Loucy (cell line): Measurements from ENCODE around the gene ANKDD1A.

Experiments
- H2AFZ ChIP-seq: fragments of 200-600 bp; sonication (generic); 2 replicates; pipeline ENCODE4 v1.6.0; 2016; ENCODE audit warnings: antibody characterized with exemption, mild to moderate bottlenecking, low read length, moderate library complexity
- H3F3A ChIP-seq: fragments of 200-600 bp; 2 replicates; pipeline ENCODE4 v1.6.0; 2016; ENCODE audit warnings: antibody characterized with exemption, low read depth, mild to moderate bottlenecking
- H3K27me3 ChIP-seq: fragments of 200-600 bp; sonication (generic); 2 replicates; pipeline ENCODE4 v1.6.1; 2014; ENCODE audit warnings: low read length, mild to moderate bottlenecking; ENCODE audit not compliant: insufficient read depth, poor library complexity, severe bottlenecking
- H3K36me3 ChIP-seq: fragments of 200-600 bp; sonication (generic); 2 replicates; pipeline ENCODE4 v1.6.1; 2016; ENCODE audit warnings: low read length; ENCODE audit not compliant: insufficient read depth
- H3K4me1 ChIP-seq: fragments of 200-600 bp; sonication (generic); 2 replicates; pipeline ENCODE4 v1.5.1; 2014; ENCODE audit warnings: low read length, mild to moderate bottlenecking; ENCODE audit not compliant: insufficient read depth, poor library complexity, severe bottlenecking
- H3K4me2 ChIP-seq: fragments of 200-600 bp; sonication (generic); 2 replicates; pipeline ENCODE4 v1.6.0; 2014; ENCODE audit warnings: antibody characterized with exemption, low read length, low read depth, mild to moderate bottlenecking; ENCODE audit not compliant: poor library complexity, severe bottlenecking
- H3K4me3 ChIP-seq: fragments of 200-600 bp; sonication (generic); 2 replicates; pipeline ENCODE4 v1.5.1; 2014; ENCODE audit warnings: low read length, mild to moderate bottlenecking, mixed read lengths; ENCODE audit not compliant: poor library complexity, severe bottlenecking
- H3K79me2 ChIP-seq: fragments of 200-600 bp; sonication (generic); 2 replicates; pipeline ENCODE4 v1.6.1; 2014; ENCODE audit warnings: low read length; ENCODE audit not compliant: insufficient read depth
- H3K9ac ChIP-seq: fragments of 200-600 bp; sonication (generic); 2 replicates; pipeline ENCODE4 v1.6.0; 2014; ENCODE audit warnings: mild to moderate bottlenecking, low read depth, low read length, moderate library complexity; ENCODE audit not compliant: poor library complexity, severe bottlenecking
- H3K9me2 ChIP-seq: fragments of 200-600 bp; sonication (generic); replicated peaks from 2 replicates; pipeline ENCODE4 v1.6.1; 2016; ENCODE audit warnings: low read depth, low read length, mixed read lengths
- H3K9me3 ChIP-seq: fragments of 200-600 bp; sonication (generic); 2 replicates; pipeline ENCODE4 v1.6.1; 2014; ENCODE audit warnings: mild to moderate bottlenecking, antibody characterized with exemption, low read length, low read depth; ENCODE audit not compliant: insufficient read depth
- H4K20me1 ChIP-seq: fragments of 200-600 bp; sonication (generic); 2 replicates; pipeline ENCODE4 v1.6.0; 2014; ENCODE audit warnings: antibody characterized with exemption, low read length, mild to moderate bottlenecking; ENCODE audit not compliant: insufficient read depth, poor library complexity, severe bottlenecking
- CTCF ChIP-seq: fragments of 200-600 bp; sonication (generic); conservative IDR thresholded peaks from 2 replicates; pipeline ENCODE4 v1.5.1; 2014; ENCODE audit warnings: mild to moderate bottlenecking, antibody characterized with exemption, low read length
- EZH2phosphoT487 ChIP-seq: fragments of 200-600 bp; IDR thresholded peaks from 2 replicates; pipeline ENCODE4 v1.6.1; 2018; ENCODE audit warnings: antibody characterized with exemption, mild to moderate bottlenecking, moderate library complexity, borderline replicate concordance

ANKDD1A gene

GRCh38 chr15:64906402-64906801 lies 5.3 kb upstream of the ANKDD1A start:
- Histone ChIP-seq H3K4me1 (peaks cover 12% of the 10 kb centered on the region), H3K4me2 (no peak overlapping the region), H3K4me3 (no peak overlapping the region), H3F3A (no peaks in the 10 kb centered on the region), H2AFZ (no peak overlapping the region), H3K36me3 (no peaks in the 10 kb centered on the region), H3K9me3 (no peaks in the 10 kb centered on the region), H3K9ac (no peak overlapping the region), H3K9me2 (no peaks in the 10 kb centered on the region), H3K27me3 (no peaks in the 10 kb centered on the region), H4K20me1 (no peaks in the 10 kb centered on the region), H3K79me2 (no peaks in the 10 kb centered on the region)
- TF ChIP-seq CTCF (no peak), EZH2phosphoT487 (no peak)

GRCh38 chr15:64907991-64908390 lies 3.7 kb upstream of the ANKDD1A start:
- H3K9me3 ChIP-seq, result no peaks in the 10 kb centered on the region
- no peaks in the 10 kb centered on the region for H3K9me2 ChIP-seq
- H3K4me1 ChIP-seq, result peaks cover 7% of the 10 kb centered on the region
- H2AFZ ChIP-seq, result no peak overlapping the region
- H3K27me3 ChIP-seq, result no peaks in the 10 kb centered on the region
- no peaks in the 10 kb centered on the region for H3K79me2 ChIP-seq
- no peak overlapping the region for H3K4me3 ChIP-seq
- no peaks in the 10 kb centered on the region for H4K20me1 ChIP-seq
- H3K36me3 ChIP-seq, result no peaks in the 10 kb centered on the region
- no peak for TF ChIP-seq EZH2phosphoT487
- no peak for TF ChIP-seq CTCF
- H3K9ac ChIP-seq, result no peak overlapping the region
- H3K4me2 ChIP-seq, result no peak overlapping the region
- H3F3A ChIP-seq, result no peaks in the 10 kb centered on the region

GRCh38 chr15:64909546-64909945 lies 2.2 kb upstream of the ANKDD1A start:
- Histone ChIP-seq H3K27me3 (no peaks in the 10 kb centered on the region), H3K9me3 (no peaks in the 10 kb centered on the region), H2AFZ (no peak overlapping the region), H3K9ac (no peak overlapping the region), H3F3A (no peaks in the 10 kb centered on the region), H3K4me2 (no peak overlapping the region), H3K79me2 (no peaks in the 10 kb centered on the region), H3K9me2 (no peaks in the 10 kb centered on the region), H3K4me3 (no peak overlapping the region), H4K20me1 (no peaks in the 10 kb centered on the region), H3K4me1 (peaks cover 4% of the 10 kb centered on the region), H3K36me3 (no peaks in the 10 kb centered on the region)
- no peak for TF ChIP-seq EZH2phosphoT487
